ENCODE data around the gene KIF6.

GRCh38 chr6:39313526-39314272, 411.5 kb downstream of the KIF6 start:
- TF ChIP-seq, protein P1, sequence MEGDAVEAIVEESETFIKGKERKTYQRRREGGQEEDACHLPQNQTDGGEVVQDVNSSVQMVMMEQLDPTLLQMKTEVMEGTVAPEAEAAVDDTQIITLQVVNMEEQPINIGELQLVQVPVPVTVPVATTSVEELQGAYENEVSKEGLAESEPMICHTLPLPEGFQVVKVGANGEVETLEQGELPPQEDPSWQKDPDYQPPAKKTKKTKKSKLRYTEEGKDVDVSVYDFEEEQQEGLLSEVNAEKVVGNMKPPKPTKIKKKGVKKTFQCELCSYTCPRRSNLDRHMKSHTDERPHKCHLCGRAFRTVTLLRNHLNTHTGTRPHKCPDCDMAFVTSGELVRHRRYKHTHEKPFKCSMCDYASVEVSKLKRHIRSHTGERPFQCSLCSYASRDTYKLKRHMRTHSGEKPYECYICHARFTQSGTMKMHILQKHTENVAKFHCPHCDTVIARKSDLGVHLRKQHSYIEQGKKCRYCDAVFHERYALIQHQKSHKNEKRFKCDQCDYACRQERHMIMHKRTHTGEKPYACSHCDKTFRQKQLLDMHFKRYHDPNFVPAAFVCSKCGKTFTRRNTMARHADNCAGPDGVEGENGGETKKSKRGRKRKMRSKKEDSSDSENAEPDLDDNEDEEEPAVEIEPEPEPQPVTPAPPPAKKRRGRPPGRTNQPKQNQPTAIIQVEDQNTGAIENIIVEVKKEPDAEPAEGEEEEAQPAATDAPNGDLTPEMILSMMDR (IDR thresholded peaks at IDR 0.05), result no peak
- TF ChIP-seq POLR2AphosphoS5 (IDR thresholded peaks at IDR 0.05) (no peak), POLR2A (IDR thresholded peaks at IDR 0.05; ENCODE audit: low read depth) (no peak), EP300 (IDR thresholded peaks at IDR 0.05) (no peak)

Measured in esophagus muscularis mucosa (tissue), 4 donors.